OCI-M2 (cell line): ENCODE measurements around the gene BCAS1.
"Not testable (repeated sequence)": the region's sequence is repeated elsewhere in the genome, so short reads cannot be mapped to it uniquely, and the experiment has no call there.

Experiments
- DNase-seq: peaks from one replicate; lab custom pipeline; 2025; ENCODE audit not compliant: unreplicated experiment; lab: John Stamatoyannopoulos, UW

The BCAS1 gene

GRCh38 chr20:53990003-53990402 is 80.4 kb downstream of the BCAS1 start:
- DNase-seq: no peak

- no peak for DNase-seq
Observed at GRCh38 chr20:53989401-53989800, 81.0 kb downstream of the BCAS1 start.

GRCh38 chr20:53986037-53986650 is 84.2 kb downstream of the BCAS1 start:
- no peak for DNase-seq

GRCh38 chr20:53985150-53985518 is 85.3 kb downstream of the BCAS1 start:
- no peak for DNase-seq

GRCh38 chr20:53984356-53985149 is 85.8 kb downstream of the BCAS1 start:
- DNase-seq: no peak

GRCh38 chr20:53983401-53983800 is 87.0 kb downstream of the BCAS1 start:
- no peak for DNase-seq

GRCh38 chr20:53982624-53983023 is 87.8 kb downstream of the BCAS1 start:
- DNase-seq: no peak

GRCh38 chr20:53981752-53982437 is 88.5 kb downstream of the BCAS1 start:
- no peak for DNase-seq

GRCh38 chr20:53981130-53981529 is 89.3 kb downstream of the BCAS1 start:
- no peak for DNase-seq

- no peak for DNase-seq
Observed at GRCh38 chr20:53980031-53980465, 90.3 kb downstream of the BCAS1 start.

- no peak for DNase-seq
Observed at GRCh38 chr20:53978497-53978896, 91.9 kb downstream of the BCAS1 start.

- DNase-seq: no peak
Observed at GRCh38 chr20:53977391-53977790, 93.0 kb downstream of the BCAS1 start.

- no peak for DNase-seq
Observed at GRCh38 chr20:53975761-53976160, 94.6 kb downstream of the BCAS1 start.

GRCh38 chr20:53974785-53975555 is 95.4 kb downstream of the BCAS1 start:
- no peak for DNase-seq

- not testable (repeated sequence) for DNase-seq
Observed at GRCh38 chr20:53973882-53974281, 96.5 kb downstream of the BCAS1 start.

GRCh38 chr20:53972179-53972578 is 98.2 kb downstream of the BCAS1 start:
- DNase-seq: no peak

- DNase-seq: no peak
Observed at GRCh38 chr20:53971096-53971683, 99.2 kb downstream of the BCAS1 start.

GRCh38 chr20:53970232-53970631 is 100.2 kb downstream of the BCAS1 start:
- DNase-seq: no peak

- no peak for DNase-seq
Observed at GRCh38 chr20:53967527-53967926, 102.9 kb downstream of the BCAS1 start.

GRCh38 chr20:53966774-53967398 is 103.5 kb downstream of the BCAS1 start:
- no peak for DNase-seq
